Heart right ventricle (tissue), 16 donors: ENCODE data around the gene SLC6A9. TPM values are rescaled to one million over a fixed set of nuclear protein-coding genes. Genes with fewer than 3 reads are reported as not detected.
A peak's percentile ranks its signal among the peaks of the same experiment; 100 is the strongest.

Experiments used
- ATAC-seq, 8 donors: fragments of 200-7000 bp; cut with Tn5 transposase; one replicate each; pipeline ENCODE4 v1.9.1; 2020; ENCODE audit warnings: mild to moderate bottlenecking in 8 of 8, moderate library complexity in 8 of 8, moderate number of reproducible peaks in 1 of 8
- DNase-seq, 2 donors: peaks; one replicate each; pipeline ENCODE4 v3.0.0-alpha.2; 2020
- H3K27ac ChIP-seq, 10 donors: fragments of 200-600 bp; sonication (generic) in 2 of 10; one replicate each; pipeline versions ENCODE4 v1.5.0 to v1.8.0; 2020 to 2022; ENCODE audit warnings: mild to moderate bottlenecking in 3 of 10
- H3K27me3 ChIP-seq, 7 donors: fragments of 200-600 bp; one replicate each; pipeline ENCODE4 v1.8.0; 2021 to 2022; ENCODE audit warnings: mild to moderate bottlenecking in 2 of 7
- H3K36me3 ChIP-seq, 9 donors: fragments of 200-600 bp; sonication (generic) in 1 of 9; one replicate each; pipeline versions ENCODE4 v1.5.0 to v1.8.0; 2020 to 2022; ENCODE audit warnings: mild to moderate bottlenecking in 2 of 9
- H3K4me1 ChIP-seq, 9 donors: fragments of 200-600 bp; sonication (generic) in 1 of 9; one replicate each; pipeline versions ENCODE4 v1.5.0 to v1.8.0; 2020 to 2022; ENCODE audit warnings: mild to moderate bottlenecking in 4 of 9
- H3K4me3 ChIP-seq, 10 donors: fragments of 200-600 bp; sonication (generic) in 2 of 10; one replicate each; pipeline versions ENCODE4 v1.5.0 to v1.8.0; 2020 to 2022; ENCODE audit warnings: mild to moderate bottlenecking in 7 of 10, moderate library complexity in 2 of 10
- H3K9me3 ChIP-seq, 11 donors: fragments of 200-600 bp in 10 of 11; sonication (generic) in 2 of 11; one replicate each; pipeline versions ENCODE4 v1.5.0 to v1.8.0; 2013 to 2022; ENCODE audit warnings: mild to moderate bottlenecking in 2 of 11, control low read depth in 1 of 11, moderate library complexity in 1 of 11
- CTCF ChIP-seq, 9 donors: fragments of 200-600 bp; sonication (generic) in 2 of 9; IDR thresholded peaks; one replicate each; pipeline versions ENCODE4 v1.5.0 to v1.8.0; 2021 to 2022; ENCODE audit warnings: antibody characterized with exemption in 9 of 9, mild to moderate bottlenecking in 5 of 9, moderate library complexity in 1 of 9
- WGBS, 2 donors: extraction: QIAGEN DNeasy Blood & Tissue Kit; methylation state at CpG; one replicate each; pipeline ENCODE4 v1.1.7; 2013; ENCODE audit warnings: inconsistent platforms in 1 of 2; 5-methylcytosine and 5-hydroxymethylcytosine counted together
- intact Hi-C, 10 donors: fragments of 100-400 bp; cut with DNase I; formaldehyde crosslinking; loops; one replicate each; pipeline versions ENCODE4 v1.11.1 to v1.14.2; 2022
- polyA plus RNA-seq, 2 donors: library from polyadenylated mRNA; stranded (reverse); fragments of 200-250 nt; gene quantifications; one replicate each; pipeline ENCODE4 v1.2.3, GENCODE V29; 2013
- total RNA-seq, 10 donors: library from RNA; stranded (reverse); fragmentation: NEBNext Ultra II Directional in 3 of 10; extraction: Animal tissue kit (Norgen Biotek cat#: 25700) in 3 of 10; gene quantifications; one replicate each; pipeline versions ENCODE4 v1.2.1 to v1.2.4, GENCODE V29; 2021 to 2023
- donor health status: Arrhythmogenic right ventricular cardiomyopathy.
- donor health status: ischemic (EF 13 %, LVEDD 7.1; RV severe dilation, severe dysfunction).
- donor health status: healthy with polysubstance abuse.
- donor health status: DM: no; HTN: yes; CAD: no.
- donor health status: DM: no; HTN: no; CAD: no.
- donor health status: ischemic (EF 25% LVEDD 6.9; RV normal size, moderate dysfunction).
- donor health status: ischemic (EF 25% LVEDD 5.7; RV mildly dilated, moderate dysfunction).
- donor health status: healthy.
- donor health status: DM: yes; HTN: yes; CAD: no.
- donor health status: Ischemic cardiomyopathy.
- donor health status: ischemic (EF 35%, LVEDD 5.7; RV mildly dilated, moderate dysfunction).
- donor health status: nonischemic (EF 11% LVEDD 7.7; RV severe dilation, severe dysfunction).
- donor health status: DM: yes; HTN: yes; CAD: no.
- donor health status: PGD.
- donor health status: ischemic (EF 29% LVEDD 5.4; RV normal size, mild dysfunction).
- donor health status: nonischemic (EF 23%, LVEDD 6.1; RV moderate dilation, normal function).

Gene SLC6A9
- total and polyA plus RNA-seq, 12 donors = 0.32 to 1.7 (median 0.96) TPM

GRCh38 chr1:43990271-43991199, 40.7 kb downstream of the SLC6A9 start:
- Histone ChIP-seq H3K4me1 (peaks cover 5 to 17% (median 8%) of the 10 kb centered on the region in 9 donors), H3K9me3 (no peaks in the 10 kb centered on the region), H3K36me3 (peaks cover 0 to 14% (median 0%) of the 10 kb centered on the region in 9 donors), H3K27ac (peak overlapping the region in 7 of 10 donors; percentile 7 to 82 (median 62)), H3K4me3 (peak overlapping the region in 9 of 10 donors; percentile 48 to 82 (median 71)), H3K27me3 (no peaks in the 10 kb centered on the region)
- TF ChIP-seq CTCF (IDR thresholded peaks at IDR 0.05) = no peak
- intact Hi-C loops = loop anchor here in 1 of 10 donors (10.0 kb wide), 1 partner anchor 224 kb away; the partner anchor contains the start of gene DMAP1
- no peak for DNase-seq
- ATAC-seq = peak in 2 of 8 donors; percentile 2 to 4
- WGBS, 2 donors = 73 to 75% methylated on average over 19 of the region's 19 CpGs

GRCh38 chr1:43987159-43987902, 43.9 kb downstream of the SLC6A9 start:
- intact Hi-C loops = no loop called here
- Histone ChIP-seq H3K36me3 (peaks cover 0 to 17% (median 0%) of the 10 kb centered on the region in 9 donors), H3K4me1 (peaks cover 5 to 16% (median 8%) of the 10 kb centered on the region in 9 donors), H3K9me3 (no peaks in the 10 kb centered on the region), H3K27me3 (no peaks in the 10 kb centered on the region), H3K4me3 (no peak overlapping the region), H3K27ac (no peak overlapping the region)
- TF ChIP-seq CTCF (IDR thresholded peaks at IDR 0.05) = no peak
- no peak for DNase-seq
- no peak for ATAC-seq
- 87% methylated on average over 6 of the region's 6 CpGs for WGBS, 2 donors

- DNase-seq = no peak
- Histone ChIP-seq H3K27me3 (no peaks in the 10 kb centered on the region), H3K4me3 (no peak overlapping the region), H3K4me1 (peaks cover 5 to 10% (median 8%) of the 10 kb centered on the region in 9 donors), H3K27ac (no peak overlapping the region), H3K9me3 (no peaks in the 10 kb centered on the region), H3K36me3 (peaks cover 0 to 17% (median 0%) of the 10 kb centered on the region in 9 donors)
- ATAC-seq = no peak
- intact Hi-C loops = no loop called here
- 71 to 82% methylated on average over 6 of the region's 6 CpGs for WGBS, 2 donors
- no peak for TF ChIP-seq CTCF (IDR thresholded peaks at IDR 0.05)
Measured at GRCh38 chr1:43986712-43987111, 44.5 kb downstream of the SLC6A9 start.

GRCh38 chr1:43985984-43986595, 45.2 kb downstream of the SLC6A9 start:
- no peak for TF ChIP-seq CTCF (IDR thresholded peaks at IDR 0.05)
- DNase-seq (no peak), ATAC-seq (no peak)
- Histone ChIP-seq H3K4me1 (peaks cover 4 to 8% (median 6%) of the 10 kb centered on the region in 9 donors), H3K36me3 (peaks cover 0 to 19% (median 0%) of the 10 kb centered on the region in 9 donors), H3K27ac (no peak overlapping the region), H3K9me3 (no peaks in the 10 kb centered on the region), H3K27me3 (no peaks in the 10 kb centered on the region), H3K4me3 (no peak overlapping the region)
- intact Hi-C loops = no loop called here
- 86 to 89% methylated on average over 4 of the region's 4 CpGs for WGBS, 2 donors
